Measurements from ENCODE around the gene IRF2BP2. TPM values are rescaled to one million over a fixed set of nuclear protein-coding genes. Genes with fewer than 3 reads are reported as not detected.

The IRF2BP2 gene
- total and polyA plus RNA-seq, 2 experiments from 2014 or later, result 68.2 to 135 TPM

DNA sequence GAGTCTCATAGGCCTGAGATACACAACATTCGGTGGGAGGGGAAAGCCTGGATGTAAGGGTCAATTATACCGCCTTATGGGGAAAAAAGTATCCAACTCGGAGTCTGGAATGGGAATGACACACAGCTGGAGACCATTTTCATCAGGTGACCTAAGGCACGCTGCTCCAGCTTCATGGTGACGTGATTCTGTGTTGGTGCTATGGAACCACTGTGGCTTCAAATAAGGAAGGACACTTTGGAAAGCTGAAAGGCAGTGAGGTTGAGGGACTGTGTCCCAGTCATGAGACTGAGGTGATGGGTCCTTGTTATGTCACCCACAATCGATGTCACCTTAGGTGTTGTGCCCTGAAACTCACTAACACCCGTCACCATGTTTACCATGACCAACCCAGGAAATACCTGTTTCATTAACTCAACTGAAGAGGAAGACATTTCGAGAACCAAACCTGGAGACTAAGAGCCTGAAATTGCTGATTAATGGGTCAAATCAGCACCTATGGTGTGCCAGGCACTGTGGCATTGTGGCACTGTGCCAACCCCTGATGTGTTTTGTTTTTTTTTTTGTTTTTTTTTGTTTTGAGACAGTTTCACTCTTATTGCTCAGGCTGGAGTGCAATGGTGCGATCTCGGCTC lies 54.5 kb downstream of the IRF2BP2 start:
- Histone ChIP-seq H3K4me2 (no peak overlapping the region), H3K9me2 (replicated peaks; ENCODE audit: insufficient read depth) (no peaks in the 10 kb centered on the region), H3K79me2 (no peaks in the 10 kb centered on the region), H3K4me3 (no peak overlapping the region), H3K9me3 (ENCODE audit: low read depth) (no peaks in the 10 kb centered on the region), H2AFZ (no peak overlapping the region), H3K4me1 (ENCODE audit: insufficient read depth) (peaks cover 6% of the 10 kb centered on the region), H3K27ac (no peak overlapping the region), H4K20me1 (ENCODE audit: insufficient read depth, poor library complexity, severe bottlenecking) (no peaks in the 10 kb centered on the region), H3K36me3 (replicated peaks; ENCODE audit: insufficient read depth, low read depth) (no peaks in the 10 kb centered on the region), H3K27me3 (no peaks in the 10 kb centered on the region)
- WGBS (ENCODE audit: low lambda C conversion rate, missing lambda C conversion rate), result 95% methylated on average over 10 of the region's 10 CpGs
- no peak for DNase-seq (ENCODE audit: low spot score)
- TF ChIP-seq, protein P1, sequence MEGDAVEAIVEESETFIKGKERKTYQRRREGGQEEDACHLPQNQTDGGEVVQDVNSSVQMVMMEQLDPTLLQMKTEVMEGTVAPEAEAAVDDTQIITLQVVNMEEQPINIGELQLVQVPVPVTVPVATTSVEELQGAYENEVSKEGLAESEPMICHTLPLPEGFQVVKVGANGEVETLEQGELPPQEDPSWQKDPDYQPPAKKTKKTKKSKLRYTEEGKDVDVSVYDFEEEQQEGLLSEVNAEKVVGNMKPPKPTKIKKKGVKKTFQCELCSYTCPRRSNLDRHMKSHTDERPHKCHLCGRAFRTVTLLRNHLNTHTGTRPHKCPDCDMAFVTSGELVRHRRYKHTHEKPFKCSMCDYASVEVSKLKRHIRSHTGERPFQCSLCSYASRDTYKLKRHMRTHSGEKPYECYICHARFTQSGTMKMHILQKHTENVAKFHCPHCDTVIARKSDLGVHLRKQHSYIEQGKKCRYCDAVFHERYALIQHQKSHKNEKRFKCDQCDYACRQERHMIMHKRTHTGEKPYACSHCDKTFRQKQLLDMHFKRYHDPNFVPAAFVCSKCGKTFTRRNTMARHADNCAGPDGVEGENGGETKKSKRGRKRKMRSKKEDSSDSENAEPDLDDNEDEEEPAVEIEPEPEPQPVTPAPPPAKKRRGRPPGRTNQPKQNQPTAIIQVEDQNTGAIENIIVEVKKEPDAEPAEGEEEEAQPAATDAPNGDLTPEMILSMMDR (IDR thresholded peaks at IDR 0.05; ENCODE audit: poor library complexity), result no peak
- TF ChIP-seq EZH2phosphoT487 (IDR thresholded peaks at IDR 0.05; ENCODE audit: low read depth, severe bottlenecking, unreplicated experiment) (no peak), EZH2 (IDR thresholded peaks at IDR 0.05; ENCODE audit: borderline replicate concordance) (no peak)

DNA sequence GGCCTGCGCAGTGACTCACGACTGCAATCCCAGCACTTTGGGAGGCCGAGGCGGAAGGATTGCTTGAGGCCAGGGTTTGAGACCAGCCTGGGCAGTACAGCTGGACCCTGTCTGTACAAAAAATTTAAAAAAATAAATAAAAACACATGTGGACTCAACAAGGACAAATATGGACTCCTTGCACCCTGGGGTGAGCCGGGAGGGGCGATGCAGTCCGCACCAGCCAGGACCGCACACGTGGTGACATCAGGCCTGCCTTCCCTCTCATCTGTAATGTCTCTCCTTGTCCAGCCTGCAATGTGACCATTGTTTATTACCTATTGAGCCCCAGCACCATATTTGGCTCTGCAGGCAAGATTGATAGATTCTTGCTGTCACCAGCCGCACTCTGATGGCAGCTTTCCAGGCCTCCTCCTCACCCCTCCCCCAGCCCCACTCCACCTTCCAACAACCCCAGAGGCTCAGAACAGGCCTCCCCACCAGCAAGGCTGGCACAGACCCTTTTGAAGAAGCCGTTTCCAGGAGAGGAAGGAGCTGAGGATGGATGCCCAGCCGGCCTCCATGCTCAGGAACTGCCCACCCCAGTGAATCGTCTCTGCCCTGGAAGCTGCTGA lies 55.2 kb downstream of the IRF2BP2 start:
- Histone ChIP-seq H3K4me2 (no peak overlapping the region), H3K27me3 (no peaks in the 10 kb centered on the region), H2AFZ (no peak overlapping the region), H4K20me1 (ENCODE audit: insufficient read depth, poor library complexity, severe bottlenecking) (no peaks in the 10 kb centered on the region), H3K4me3 (no peak overlapping the region), H3K36me3 (replicated peaks; ENCODE audit: insufficient read depth, low read depth) (no peaks in the 10 kb centered on the region), H3K79me2 (no peaks in the 10 kb centered on the region), H3K4me1 (ENCODE audit: insufficient read depth) (peaks cover 6% of the 10 kb centered on the region), H3K9me3 (ENCODE audit: low read depth) (no peaks in the 10 kb centered on the region), H3K9me2 (replicated peaks; ENCODE audit: insufficient read depth) (no peaks in the 10 kb centered on the region), H3K27ac (no peak overlapping the region)
- no peak for DNase-seq (ENCODE audit: low spot score)
- 76% methylated on average over 13 of the region's 13 CpGs for WGBS (ENCODE audit: low lambda C conversion rate, missing lambda C conversion rate)
- TF ChIP-seq, protein P1 (IDR thresholded peaks at IDR 0.05; ENCODE audit: poor library complexity), result no peak
- TF ChIP-seq EZH2phosphoT487 (IDR thresholded peaks at IDR 0.05; ENCODE audit: low read depth, severe bottlenecking, unreplicated experiment) (no peak), EZH2 (IDR thresholded peaks at IDR 0.05; ENCODE audit: borderline replicate concordance) (no peak)

Small RNA genes within 50 kb of the gene (small RNA-seq; reads per million reads assigned to genes)
- gene RF00096, result not detected

Other genes with a start within 250 kb of the IRF2BP2 start
- 48.6 and 67.8 TPM in 2 replicates for gene COA6, start 236.7 kb downstream of the IRF2BP2 start, total RNA-seq
- gene COA6, start 236.7 kb downstream of the IRF2BP2 start, polyA plus RNA-seq, result 67.3 and 82.9 TPM in 2 replicates
- 22.8 and 22.9 TPM in 2 replicates for gene TARBP1, start 131.0 kb downstream of the IRF2BP2 start, total RNA-seq
- 12.2 and 12.8 TPM in 2 replicates for gene TARBP1, start 131.0 kb downstream of the IRF2BP2 start, polyA plus RNA-seq